HPDE6-E6E7 (cell line): ENCODE results near the gene ADAMTS7.
"Not testable (repeated sequence)": the region's sequence is repeated elsewhere in the genome, so short reads cannot be mapped to it uniquely, and the experiment has no call there.

Experiments used
- DNase-seq: peaks from one replicate; pipeline ENCODE4 v3.0.0; 2011; ENCODE audit warnings: missing footprints; ENCODE audit errors: extremely low spot score

ADAMTS7 gene

DNA sequence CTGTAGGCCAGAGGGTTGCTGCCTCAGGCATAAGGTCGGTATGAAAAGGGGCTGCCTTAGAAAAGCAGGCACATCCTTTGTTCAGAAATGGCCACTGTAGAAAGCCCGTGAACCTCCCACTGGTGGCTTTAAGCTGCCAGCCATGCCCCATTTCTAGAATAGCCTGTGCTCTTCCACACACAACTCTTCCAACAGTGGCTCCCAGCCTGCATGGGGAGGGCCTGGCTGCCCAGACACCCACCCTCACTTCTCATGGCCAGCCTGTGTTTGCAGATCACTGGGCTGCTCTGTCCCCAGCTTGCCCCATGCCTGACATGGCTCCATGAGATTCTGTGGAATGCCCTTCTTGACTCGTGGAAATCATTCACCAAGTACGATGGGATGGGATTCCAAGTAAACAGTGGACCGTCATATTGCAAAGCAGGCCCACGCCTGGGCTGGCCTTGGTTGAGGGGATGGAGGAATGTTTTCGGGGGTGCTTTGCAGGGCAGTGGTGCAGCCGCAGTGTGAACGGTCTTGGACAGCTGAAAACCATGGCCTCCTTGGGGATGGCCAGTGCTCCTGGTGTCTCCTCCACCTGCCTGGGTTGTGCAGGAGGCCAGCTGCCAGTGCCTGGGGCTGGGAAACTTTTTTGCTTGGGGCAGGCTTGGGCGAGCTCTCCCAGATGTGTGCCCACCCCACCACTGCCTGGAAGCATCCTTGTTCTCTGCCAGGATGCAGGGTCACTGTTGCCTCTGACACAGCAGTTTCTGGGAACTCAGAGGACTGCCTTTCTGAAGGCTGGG, 57.3 kb downstream of the ADAMTS7 start:
- DNase-seq = not testable (repeated sequence)

DNA sequence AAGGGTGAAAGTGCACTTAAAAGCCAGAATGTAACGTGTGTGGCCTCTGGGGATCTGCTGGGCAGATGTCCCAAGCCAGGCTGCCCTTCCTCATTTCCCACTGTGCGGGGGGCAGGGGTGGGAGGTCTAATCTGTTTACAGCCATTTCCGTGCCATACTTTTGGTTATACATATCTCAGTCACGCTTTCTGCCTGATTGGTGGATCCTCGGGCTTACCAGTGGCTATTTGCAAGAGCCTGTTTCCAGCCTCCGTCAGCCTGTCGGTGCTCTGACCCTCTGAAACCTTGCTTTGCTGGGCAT, 58.0 kb downstream of the ADAMTS7 start:
- DNase-seq = not testable (repeated sequence)

DNA sequence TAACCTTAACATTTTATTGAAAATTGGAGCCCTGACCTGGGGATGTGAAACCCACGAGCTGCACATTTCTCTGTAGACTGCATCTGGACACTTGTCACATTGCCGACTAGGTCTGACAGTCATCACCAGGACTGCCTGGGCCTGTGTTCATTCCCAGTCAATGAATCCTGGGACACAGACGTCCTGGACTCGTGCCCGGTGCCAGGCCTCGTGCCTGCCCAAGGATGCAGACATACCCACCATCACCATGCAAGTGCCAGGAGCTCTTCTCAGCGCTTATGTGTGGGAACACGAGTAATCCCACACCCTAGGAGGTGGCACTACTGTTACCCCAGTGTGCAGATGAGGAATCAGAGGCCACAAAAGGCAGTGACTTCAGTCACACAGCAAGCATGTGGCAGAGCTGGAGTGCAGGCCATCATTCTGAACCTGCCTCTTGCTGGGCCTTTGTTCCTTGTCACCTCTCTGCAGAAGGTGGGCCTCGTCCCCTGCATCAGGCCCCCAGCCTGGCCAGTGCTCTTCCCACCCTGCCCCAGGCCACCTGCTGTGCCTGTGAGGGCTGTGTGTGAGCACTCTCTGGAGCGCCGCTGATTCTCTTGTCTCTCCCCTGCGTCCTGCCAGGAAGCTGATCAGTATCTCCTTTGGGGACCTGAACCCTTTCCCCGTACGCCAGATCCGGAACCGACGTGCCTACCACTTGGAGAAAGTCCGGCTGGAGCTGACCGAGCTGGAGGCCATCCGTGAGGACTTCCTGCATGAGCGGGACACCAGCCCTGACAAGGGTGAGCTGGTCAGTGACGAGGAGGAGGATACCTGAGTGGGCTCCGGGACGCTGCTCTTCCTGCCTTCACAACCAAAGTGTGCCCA, 58.5 kb downstream of the ADAMTS7 start:
- no peak for DNase-seq

DNA sequence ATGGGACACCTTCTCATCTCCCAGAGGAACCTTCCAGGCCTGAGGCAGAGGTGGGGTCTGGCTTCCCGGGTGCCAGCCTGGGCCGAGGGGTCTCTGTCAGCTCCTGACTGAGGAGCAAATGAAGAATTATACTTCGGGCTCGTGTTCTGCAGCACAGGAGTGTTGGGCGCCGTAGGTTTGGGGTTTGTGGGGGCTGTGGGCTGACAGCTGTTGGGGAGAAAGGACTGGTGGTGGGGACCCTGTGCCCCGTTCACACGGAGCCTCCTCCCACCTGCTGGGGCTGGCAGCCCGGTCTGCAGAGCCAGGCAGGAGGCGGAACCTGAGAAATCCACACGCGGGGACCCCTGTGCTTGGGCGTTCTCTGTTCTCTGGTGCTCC, 59.7 kb downstream of the ADAMTS7 start:
- DNase-seq = no peak

DNA sequence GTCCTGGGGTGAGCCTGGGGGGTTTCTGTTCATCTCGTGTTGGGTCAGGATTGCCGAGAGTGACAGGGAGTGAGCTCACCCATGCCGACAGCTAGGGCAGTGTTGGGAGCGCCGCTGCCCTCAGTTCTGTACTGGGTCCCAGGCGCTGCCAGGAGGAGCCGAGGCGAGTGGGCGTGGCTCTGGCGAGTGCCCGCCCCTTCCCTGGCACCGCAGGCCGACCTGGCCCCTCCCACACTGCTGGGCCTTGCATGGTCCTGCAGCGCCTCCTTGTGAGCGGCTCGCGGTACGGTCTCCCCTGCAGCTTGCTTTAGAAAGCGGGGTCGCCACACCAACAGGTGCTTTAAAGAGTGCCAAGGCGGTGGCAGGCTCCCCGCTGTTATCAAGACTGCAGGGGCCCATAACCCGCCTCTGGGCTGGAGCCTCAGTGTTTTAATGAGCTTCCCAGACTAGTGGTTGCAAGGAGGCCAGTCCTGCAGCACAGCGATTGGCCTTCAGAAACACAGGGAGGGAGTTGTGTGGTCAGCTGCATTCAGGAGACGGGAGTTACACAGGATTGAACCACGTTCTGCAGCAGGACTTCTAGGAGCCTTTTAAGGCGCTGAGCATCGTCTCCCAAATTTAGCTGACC, 60.2 kb downstream of the ADAMTS7 start:
- peak; percentile 57 for DNase-seq

DNA sequence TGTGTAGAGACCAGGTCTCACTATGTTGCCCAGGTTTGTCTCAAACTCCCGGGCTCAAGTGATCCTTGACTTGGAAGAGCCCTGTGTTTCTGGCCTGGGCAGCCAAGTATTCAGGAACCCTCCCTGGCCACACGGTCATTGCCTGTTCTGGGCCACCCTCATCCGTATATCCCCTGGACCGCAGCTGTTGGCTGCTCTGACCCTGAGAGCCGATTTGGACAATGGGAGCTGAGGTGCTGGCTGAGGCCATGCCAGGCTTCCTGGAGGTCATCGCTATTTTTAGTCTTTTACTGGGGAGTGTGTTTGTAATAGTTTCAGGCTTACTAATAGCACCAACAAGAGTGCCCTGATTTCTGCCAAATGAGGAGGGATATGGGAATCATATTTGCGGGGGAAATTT, 60.7 kb downstream of the ADAMTS7 start:
- no peak for DNase-seq

DNA sequence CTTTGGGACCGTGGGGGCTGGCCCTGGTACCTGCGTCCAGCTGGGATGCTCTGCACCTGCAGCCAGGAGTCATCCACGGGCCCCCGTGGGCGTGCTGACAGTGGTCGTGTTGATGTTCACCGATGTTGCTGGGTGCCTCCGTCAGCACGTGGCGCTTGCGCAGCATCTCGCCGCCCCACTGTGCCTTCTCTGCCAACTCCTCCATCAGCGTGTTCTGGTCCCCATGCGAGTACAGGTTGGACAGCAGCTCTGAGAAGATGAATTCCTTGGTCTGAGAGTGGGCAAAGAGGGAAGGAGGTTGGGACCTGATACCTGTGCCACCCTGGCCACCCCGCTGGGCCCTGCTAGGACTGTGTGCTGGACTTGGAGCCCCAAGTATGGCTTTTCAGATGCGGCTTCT, 61.4 kb downstream of the ADAMTS7 start:
- DNase-seq = no peak

DNA sequence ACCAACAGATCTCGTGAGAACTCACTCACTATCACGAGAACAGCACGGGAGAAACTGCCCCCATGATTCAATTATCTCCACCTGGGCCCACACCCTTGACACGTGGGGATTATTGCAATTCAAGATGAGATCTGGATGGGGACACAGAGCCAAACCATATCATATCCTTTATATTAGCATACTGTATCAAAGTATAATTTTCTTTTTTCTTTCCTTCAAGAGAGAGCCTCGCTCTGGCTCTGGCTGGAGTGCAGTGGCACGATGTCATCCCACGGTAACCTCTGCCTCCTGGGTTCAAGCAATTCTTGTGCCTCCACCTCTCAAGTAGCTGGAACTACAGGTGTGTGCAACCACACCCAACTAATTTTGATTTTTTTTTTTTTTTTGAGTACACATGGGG, 63.4 kb downstream of the ADAMTS7 start:
- not testable (repeated sequence) for DNase-seq

DNA sequence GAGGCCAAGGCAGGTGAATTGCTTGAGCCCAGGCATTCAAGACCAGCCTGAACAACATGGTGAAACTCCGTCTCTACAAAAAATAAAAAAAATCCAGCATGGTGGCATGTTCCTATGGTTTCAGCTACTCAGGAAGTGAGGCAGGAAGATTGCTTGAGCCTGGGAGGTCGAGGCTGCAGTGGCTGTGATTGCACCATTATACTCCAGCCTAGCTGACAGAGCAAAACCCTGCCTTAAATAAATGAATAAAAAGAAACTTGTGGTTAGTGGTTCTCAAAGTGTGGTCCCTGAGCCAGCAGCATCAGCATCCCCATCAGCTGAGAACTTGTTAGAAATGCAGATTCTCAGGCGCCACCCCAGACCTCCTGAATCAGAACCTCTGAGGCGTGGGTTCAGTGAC, 69.6 kb downstream of the ADAMTS7 start:
- DNase-seq = not testable (repeated sequence)

DNA sequence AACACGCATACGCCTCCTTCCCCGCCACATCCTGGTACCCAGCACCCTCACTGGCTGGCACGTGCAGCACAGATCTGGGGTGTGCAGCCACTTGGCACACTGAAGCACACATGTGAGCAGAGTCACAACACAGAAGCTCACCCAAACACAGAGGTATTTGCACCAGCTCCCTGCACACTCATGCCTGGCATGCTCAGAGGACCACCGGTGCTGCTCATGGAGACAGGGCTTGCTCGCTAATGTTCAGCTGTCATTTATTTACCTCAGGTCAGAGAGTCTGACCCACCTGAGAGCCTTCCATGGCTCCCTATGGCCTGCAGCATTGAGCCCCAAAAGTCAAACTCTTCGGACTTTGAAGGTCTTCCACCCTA, 70.4 kb downstream of the ADAMTS7 start:
- no peak for DNase-seq

DNA sequence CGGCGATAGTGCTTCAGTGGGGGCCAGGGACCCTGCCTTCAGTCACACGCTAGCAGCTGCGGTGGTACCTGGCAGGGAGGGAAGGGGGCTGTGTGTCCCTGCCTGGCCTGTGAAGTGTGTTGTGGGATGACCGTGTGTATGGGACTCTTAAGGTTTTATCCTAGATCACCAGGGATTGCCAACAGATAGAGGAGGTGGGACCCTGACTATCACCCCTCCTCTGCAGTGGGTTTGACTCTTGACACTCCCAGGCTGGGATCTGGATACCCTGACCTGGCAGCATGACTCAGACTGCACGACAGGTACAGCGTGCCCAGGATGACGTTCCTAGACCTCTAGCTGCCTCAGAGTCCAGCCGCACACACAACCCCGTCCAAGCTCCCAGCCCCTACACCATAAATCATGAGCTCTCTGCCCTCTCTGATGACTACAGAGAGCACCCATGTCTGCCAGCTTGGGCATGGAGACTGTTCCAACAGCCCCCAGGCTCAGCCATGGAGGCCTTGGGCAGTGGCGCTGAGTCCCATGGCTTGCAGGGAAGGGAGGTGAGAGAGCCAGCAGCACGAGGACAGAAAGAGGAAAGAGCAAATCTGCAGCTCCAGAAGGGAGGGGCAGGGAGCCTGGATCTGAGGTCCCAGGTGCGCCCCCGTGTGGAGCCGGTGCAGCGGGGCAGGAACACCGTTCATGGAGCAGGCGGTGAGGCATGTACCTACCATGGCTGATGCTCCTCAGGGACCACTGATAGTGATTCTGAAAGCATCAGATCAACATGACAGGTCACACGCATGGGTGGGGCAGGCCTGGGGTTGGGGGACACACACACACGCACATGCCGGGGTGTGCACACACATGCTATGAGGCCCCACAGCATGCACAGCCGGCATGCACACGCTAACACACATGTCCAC, 71.0 kb downstream of the ADAMTS7 start:
- DNase-seq = no peak

DNA sequence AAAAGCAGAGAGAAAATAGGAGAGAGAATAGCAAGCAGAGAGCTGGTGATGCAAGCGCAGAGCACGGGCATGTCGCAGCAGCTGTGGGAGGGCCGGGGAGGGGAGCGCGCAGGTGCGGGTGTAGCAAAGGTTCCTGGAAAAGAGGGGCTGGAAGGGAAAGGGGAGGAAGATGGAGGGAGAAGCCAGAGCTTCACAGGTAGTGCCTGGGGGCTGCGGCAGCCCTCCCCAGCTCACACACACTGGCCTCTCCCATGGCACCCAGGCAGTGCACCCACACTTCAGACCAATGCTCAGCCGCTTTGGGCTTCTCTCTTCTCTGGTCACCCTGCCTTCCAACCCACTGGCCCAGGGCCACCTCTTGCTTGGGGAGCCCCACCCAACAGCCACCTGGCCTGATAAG, 72.1 kb downstream of the ADAMTS7 start:
- no peak for DNase-seq

DNA sequence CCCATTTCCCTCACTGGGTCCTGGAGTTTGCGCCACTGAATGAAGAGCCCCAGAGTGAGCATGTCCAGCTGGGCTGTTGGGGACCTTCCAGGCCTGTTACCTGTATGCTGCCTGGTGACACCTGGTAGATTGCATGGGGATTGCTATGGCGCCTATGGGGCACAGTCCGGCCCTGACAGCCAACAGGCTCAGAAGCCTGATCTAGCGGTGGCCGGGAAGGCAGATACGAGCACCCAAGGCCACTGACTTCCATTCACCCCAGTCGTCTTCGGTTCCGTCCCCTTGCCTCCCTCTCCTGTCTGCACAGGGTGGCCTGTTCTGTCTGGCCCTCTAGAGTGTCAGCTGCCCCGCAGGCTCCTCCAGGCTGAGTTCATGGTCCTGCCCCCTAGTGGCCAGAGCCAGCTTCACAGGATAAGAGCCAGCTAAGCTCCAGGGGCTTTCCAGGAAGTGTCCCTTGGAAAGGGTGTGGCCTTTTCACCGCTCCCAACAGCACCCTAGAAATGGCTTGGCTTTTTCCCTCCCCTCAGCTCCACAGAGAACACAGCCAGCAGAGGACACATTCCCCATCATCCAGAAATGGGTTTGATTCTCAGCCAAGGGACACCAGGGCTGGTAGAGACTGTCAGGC, 73.2 kb downstream of the ADAMTS7 start:
- DNase-seq = not testable (repeated sequence)

DNA sequence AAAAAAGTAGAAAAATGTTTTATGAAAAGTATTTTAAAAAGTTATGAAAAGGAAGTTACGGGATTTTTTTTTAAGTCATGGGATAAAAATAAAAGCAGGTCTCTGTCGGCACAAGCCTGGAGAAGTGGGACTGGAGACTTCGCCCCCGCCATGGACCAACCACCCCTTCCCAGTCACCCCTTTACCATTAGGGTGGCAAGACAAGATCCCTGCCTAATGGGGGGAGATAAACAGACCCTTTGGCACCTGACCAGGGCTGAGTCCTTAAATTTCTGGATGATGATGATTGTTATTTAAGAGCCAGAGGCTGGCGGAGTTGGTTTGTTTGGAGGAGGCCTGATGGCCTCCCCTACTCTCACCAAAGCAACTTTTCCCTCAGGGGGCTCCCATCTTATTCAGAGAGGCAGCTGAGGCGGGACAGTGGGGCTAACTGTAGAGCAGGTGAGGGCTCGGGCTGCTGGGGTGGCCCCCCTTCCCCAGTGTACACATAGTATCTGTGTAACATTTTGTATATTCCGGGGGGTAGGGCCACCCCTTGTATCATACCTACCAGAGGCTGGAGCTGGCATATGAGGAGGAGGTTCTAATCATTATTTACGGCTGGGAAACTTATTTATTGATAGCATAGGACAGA, 74.0 kb downstream of the ADAMTS7 start:
- no peak for DNase-seq

DNA sequence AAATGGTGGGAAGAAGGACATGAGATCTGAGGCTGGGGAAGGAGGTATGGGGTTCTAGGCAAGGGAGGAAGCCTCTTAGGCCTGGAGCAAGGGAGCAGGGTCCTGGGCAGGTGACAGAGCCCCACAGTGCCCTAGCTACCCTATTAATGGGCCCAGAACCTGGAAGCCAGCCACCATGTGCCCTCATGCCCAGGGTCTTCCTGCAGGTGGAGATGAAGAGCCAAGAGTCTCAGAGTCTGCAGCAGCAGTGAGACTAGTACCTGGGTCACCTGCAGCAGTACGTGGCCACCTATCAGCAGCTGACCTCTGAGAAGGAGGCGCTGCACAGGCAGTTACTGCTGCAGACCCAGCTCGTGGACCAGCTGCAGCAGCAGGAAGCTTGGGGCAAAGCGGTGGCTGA, 75.0 kb downstream of the ADAMTS7 start:
- not testable (repeated sequence) for DNase-seq

DNA sequence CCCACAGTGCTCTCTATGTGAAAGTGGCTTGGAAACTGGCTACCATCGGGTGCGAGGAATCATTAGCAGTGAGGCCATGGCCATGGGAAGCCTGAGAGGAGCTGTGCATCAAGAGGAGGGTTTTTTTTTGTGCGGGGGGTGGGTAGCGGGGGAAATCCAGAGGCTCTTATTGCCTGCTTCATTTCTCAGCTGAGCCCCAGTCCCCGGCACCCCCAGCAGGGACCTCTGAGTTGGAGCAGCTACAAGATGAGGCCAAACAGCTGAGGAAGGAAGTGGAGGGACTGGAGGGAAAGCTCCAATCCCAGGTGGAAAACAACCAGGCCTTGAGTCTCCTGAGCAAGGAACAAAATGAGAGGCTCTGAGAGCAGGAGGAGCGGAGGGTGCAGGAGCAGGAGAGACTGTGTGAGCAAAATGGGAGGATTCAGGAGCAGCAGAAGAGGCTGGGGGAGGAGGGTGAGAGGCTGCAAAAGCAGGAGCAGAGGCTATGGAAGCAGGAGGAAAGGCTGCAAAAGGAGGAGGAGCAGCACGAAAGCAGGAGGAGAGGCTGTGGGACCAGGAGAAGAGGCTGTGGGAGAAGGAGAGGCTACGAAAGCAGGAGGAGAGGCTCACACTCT, 76.7 kb downstream of the ADAMTS7 start:
- no peak for DNase-seq

DNA sequence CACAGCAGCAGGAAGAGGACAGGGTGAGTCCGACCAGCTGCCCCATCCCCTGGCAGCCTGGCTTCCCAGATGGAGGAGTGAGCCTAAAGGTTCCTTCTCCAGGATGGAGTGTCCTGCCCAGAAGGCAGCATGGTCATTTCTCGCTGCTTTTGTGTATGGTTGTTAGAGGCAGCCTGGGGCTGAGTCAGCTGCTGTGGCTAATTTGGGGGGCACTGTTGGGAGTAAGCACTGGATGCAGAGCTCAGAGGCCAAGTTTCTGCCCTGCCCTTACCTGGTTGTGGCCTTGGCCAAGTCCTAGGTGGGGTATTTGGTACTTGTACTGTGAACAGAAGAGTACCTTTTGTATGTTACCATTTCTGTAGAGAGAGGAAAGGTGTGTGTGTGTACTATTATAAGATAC, 78.6 kb downstream of the ADAMTS7 start:
- DNase-seq = no peak

DNA sequence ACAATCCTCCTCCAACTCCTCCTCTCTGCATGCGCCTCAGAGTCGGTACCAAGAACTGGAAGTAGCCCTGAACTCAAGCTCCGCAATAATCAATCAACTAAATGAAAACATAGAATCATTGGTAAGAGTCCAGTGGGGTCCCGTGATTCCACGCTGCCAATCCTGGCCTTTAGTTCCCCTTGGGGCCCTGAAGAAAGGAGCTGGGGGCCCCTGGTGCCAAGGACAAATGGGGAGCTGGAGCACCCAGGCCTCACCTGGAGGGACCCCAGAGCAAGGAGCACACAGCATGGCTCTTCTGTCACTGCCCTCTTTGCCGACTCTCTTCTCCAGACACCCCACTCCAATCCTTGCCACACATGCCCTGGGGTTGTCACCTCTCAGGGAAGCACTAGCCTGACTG, 80.3 kb downstream of the ADAMTS7 start:
- DNase-seq = no peak

DNA sequence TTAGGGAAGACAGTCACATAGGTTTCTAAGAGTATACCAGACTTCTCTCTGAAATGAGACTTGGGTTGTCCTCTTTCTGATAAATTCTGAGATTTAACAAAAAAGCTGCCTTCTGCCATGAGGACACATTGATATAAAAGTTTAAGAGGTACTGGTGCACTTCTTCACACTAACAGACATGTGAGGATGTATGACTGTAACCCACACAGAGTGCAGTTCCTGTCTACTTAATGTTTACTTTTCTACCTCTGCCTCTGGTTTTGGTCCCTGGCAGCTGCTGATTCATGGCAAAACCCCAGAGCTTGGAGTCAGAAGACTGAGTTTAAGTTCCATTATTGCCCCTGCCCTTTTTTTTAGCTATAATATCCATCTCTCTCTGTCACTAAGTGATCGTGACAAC, 82.8 kb downstream of the ADAMTS7 start:
- not testable (repeated sequence) for DNase-seq

DNA sequence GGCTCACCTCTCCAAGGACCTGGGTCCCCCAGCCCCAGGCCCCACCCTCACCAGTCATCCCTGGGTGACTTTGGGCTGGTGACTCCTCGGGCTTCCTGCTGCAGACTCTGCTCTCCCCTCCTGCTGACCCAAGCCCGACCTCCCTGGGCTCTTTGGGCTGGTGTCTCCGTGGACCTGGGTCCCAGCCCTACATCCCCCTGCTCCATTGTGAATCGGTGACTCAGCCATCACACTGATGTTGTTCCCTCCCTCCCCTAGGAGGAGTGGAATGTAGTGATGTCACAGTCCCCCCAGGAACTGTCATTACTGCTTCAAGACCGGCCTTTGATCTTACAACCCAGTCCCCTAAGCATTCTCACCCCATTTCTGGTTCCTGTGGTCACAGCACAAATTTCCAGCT, 83.7 kb downstream of the ADAMTS7 start:
- DNase-seq = no peak
